ENCODE measurements around the gene LBX2.
"Not testable (repeated sequence)": the region's sequence is repeated elsewhere in the genome, so short reads cannot be mapped to it uniquely, and the experiment has no call there.

LBX2 gene

GRCh38 chr2:74488643-74489481, 10.5 kb downstream of the LBX2 start:
- no peak overlapping the region for H3K4me2 ChIP-seq (ENCODE audit: low read depth, low read length, poor library complexity, severe bottlenecking)

GRCh38 chr2:74486141-74486540, 13.3 kb downstream of the LBX2 start:
- no peak overlapping the region for H3K4me3 ChIP-seq (ENCODE audit: low read length, poor library complexity, severe bottlenecking)
- peaks cover 8% of the 10 kb centered on the region for H4K20me1 ChIP-seq (ENCODE audit: insufficient read depth, low read length, poor library complexity, severe bottlenecking)
- H3K9me2 ChIP-seq (replicated peaks; ENCODE audit: low read depth, low read length) = no peaks in the 10 kb centered on the region
- H3K4me2 ChIP-seq (ENCODE audit: low read depth, low read length, poor library complexity, severe bottlenecking) = no peak overlapping the region
- H3K79me2 ChIP-seq (ENCODE audit: insufficient read depth, low read length) = peaks cover 30% of the 10 kb centered on the region
- H3K9me3 ChIP-seq (ENCODE audit: insufficient read depth, low read depth, low read length) = no peaks in the 10 kb centered on the region
- H3F3A ChIP-seq (ENCODE audit: low read depth) = no peaks in the 10 kb centered on the region
- H2AFZ ChIP-seq (ENCODE audit: low read length) = no peak overlapping the region
- H3K4me1 ChIP-seq (ENCODE audit: insufficient read depth, low read length, poor library complexity, severe bottlenecking) = peaks cover 11% of the 10 kb centered on the region
- no peak overlapping the region for H3K9ac ChIP-seq (ENCODE audit: low read depth, low read length, poor library complexity, severe bottlenecking)
- TF ChIP-seq EZH2phosphoT487 (IDR thresholded peaks at IDR 0.05; ENCODE audit: borderline replicate concordance) (no peak), CTCF (conservative IDR thresholded peaks at IDR 0.05; ENCODE audit: low read length) (no peak)
- H3K36me3 ChIP-seq (ENCODE audit: insufficient read depth, low read length) = peaks cover 10% of the 10 kb centered on the region; the same call in 1 of the 2 replicates
- H3K27me3 ChIP-seq (ENCODE audit: insufficient read depth, low read length, poor library complexity, severe bottlenecking) = no peaks in the 10 kb centered on the region

More at GRCh38 chr2:74488643-74489481, 10.5 kb downstream of the LBX2 start:
- Histone ChIP-seq H3K27me3 (ENCODE audit: insufficient read depth, low read length, poor library complexity, severe bottlenecking) (no peaks in the 10 kb centered on the region), H3K9ac (ENCODE audit: low read depth, low read length, poor library complexity, severe bottlenecking) (no peak overlapping the region), H3K9me3 (ENCODE audit: insufficient read depth, low read depth, low read length) (no peaks in the 10 kb centered on the region), H4K20me1 (ENCODE audit: insufficient read depth, low read length, poor library complexity, severe bottlenecking) (no peaks in the 10 kb centered on the region), H3F3A (ENCODE audit: low read depth) (no peaks in the 10 kb centered on the region), H3K9me2 (replicated peaks; ENCODE audit: low read depth, low read length) (no peaks in the 10 kb centered on the region), H3K79me2 (ENCODE audit: insufficient read depth, low read length) (peaks cover 9% of the 10 kb centered on the region; the same call in 1 of the 2 replicates), H3K36me3 (ENCODE audit: insufficient read depth, low read length) (peaks cover 38% of the 10 kb centered on the region; the same call in 1 of the 2 replicates), H3K4me3 (ENCODE audit: low read length, poor library complexity, severe bottlenecking) (no peak overlapping the region), H2AFZ (ENCODE audit: low read length) (no peak overlapping the region), H3K4me1 (ENCODE audit: insufficient read depth, low read length, poor library complexity, severe bottlenecking) (no peaks in the 10 kb centered on the region)
- TF ChIP-seq CTCF (conservative IDR thresholded peaks at IDR 0.05; ENCODE audit: low read length) = no peak
- TF ChIP-seq EZH2phosphoT487 (IDR thresholded peaks at IDR 0.05; ENCODE audit: borderline replicate concordance) = no peak

GRCh38 chr2:74483675-74484164, 15.7 kb downstream of the LBX2 start:
- H3K27me3 ChIP-seq (ENCODE audit: insufficient read depth, low read length, poor library complexity, severe bottlenecking); H3K9me2 ChIP-seq (replicated peaks; ENCODE audit: low read depth, low read length); H4K20me1 ChIP-seq (ENCODE audit: insufficient read depth, low read length, poor library complexity, severe bottlenecking); H3K9me3 ChIP-seq (ENCODE audit: insufficient read depth, low read depth, low read length); H3K36me3 ChIP-seq (ENCODE audit: insufficient read depth, low read length); H3F3A ChIP-seq (ENCODE audit: low read depth); H2AFZ ChIP-seq (ENCODE audit: low read length): not testable (repeated sequence)
- H3K9ac ChIP-seq (ENCODE audit: low read depth, low read length, poor library complexity, severe bottlenecking) = peak overlapping the region; percentile 80
- H3K4me3 ChIP-seq (ENCODE audit: low read length, poor library complexity, severe bottlenecking) = peak overlapping the region; percentile 79
- peaks cover 53% of the 10 kb centered on the region for H3K79me2 ChIP-seq (ENCODE audit: insufficient read depth, low read length)
- peak overlapping the region; percentile 82 for H3K4me2 ChIP-seq (ENCODE audit: low read depth, low read length, poor library complexity, severe bottlenecking)
- peaks cover 29% of the 10 kb centered on the region for H3K4me1 ChIP-seq (ENCODE audit: insufficient read depth, low read length, poor library complexity, severe bottlenecking)
